Stimulated activated CD8-positive, alpha-beta memory T cell treated with anti-CD3 and anti-CD28 coated beads, Interleukin-15, amount 100 ng/mL, for 48 hours (primary cell): Measurements from ENCODE around the gene GALNT5.
"Not testable (repeated sequence)": the region's sequence is repeated elsewhere in the genome, so short reads cannot be mapped to it uniquely, and the experiment has no call there.

Experiments
- DNase-seq, 2 donors: peaks; one replicate each; pipeline ENCODE4 v3.0.0-alpha.2; 2020; ENCODE audit warnings: low read depth in 2 of 2

Gene GALNT5

DNA sequence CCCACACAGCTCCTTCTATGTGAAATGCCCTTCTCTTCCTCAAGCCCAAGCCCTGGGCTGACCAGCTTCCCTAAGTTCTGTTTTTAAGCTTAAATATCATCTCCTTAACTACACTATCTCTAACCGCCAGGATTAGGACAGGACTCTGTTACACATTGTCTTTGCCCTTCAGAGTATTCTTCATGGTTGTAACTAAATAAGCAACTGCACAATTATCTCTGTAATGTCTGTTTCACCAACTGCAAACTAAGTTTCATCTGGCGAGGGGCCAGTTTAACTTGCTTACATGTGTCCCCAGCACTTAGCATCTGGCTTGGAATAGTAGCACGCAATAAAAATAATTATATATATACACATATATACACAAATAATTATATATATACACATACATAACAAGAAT, 69.2 kb downstream of the GALNT5 start:
- DNase-seq = no peak

DNA sequence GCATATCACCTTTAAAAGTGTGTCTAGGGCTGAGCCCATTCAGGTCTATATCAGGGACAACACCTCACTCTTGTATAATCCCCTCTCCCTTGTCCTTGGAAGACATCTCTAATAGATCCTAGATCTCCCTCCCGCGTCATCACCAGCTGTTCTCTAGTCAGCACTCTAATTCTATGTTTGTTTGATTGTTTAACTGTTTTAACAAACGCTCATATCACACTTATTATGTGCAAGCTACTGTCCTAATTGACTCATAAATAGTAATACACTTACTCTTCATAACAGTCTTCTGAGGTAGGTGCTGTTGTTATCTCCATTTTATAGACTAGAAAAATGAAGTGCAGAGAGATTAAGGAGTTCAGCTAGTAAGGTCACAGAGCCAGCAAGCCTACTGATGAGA, 69.7 kb downstream of the GALNT5 start:
- no peak for DNase-seq

DNA sequence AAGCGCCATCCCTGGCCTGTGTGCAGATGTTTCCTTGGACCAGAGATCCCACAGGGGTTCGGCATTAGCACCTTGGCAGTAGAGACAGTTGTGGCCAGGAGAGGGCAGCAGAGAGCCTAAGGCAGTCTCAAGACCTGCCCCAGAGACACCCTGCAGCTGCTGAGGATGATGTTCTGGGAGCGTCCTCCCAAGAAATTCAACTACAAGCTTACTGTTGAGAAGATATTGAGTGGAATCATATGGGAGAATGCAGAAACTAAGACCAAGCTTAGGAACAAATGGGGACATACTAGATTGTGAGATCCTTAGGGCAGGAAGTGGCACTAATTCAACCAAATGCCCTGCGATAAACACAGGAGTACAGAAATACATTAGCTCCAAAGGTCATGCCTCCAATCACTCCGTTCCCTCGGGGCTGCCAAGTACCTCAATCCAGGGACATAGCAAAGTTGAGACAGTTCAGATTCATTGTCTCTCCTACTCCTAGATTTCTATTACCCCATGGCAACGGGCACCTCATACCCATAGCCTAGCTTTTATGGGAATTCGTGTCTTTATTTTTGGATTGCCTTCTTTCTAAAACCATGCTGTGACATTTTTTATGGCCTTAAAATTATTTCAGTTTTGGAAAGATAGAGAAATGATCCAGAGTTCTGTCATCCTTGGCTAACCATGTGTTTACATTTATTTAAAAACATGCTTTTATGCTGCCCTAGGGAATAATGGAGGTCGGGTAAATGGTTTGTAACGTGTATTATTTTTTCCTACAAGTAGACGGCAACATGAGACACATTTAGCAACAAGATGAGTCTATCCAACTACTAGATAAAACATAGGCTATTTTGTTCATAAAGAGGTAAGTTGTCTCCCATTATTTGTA, 70.4 kb downstream of the GALNT5 start:
- DNase-seq = peak; percentile 71 to 73

DNA sequence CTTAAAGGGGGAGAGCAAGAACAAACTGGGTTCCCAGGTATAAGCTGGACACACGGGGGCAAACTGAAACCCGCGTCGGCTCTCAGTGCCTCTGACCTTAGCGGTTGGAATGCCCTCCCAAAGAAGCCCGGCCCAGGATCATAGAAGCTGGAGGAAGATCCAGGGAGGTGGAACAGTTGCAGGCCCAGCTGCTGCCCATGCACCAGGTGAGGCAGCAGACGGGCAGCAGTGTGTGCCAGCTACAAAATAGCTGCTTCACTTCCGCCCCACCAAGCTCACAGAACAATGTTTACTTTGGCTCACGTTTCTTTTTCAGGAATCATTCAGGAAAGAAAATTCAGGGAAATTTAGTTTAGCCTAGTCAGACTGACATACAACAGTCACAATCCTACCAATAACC, 72.0 kb downstream of the GALNT5 start:
- no peak for DNase-seq

DNA sequence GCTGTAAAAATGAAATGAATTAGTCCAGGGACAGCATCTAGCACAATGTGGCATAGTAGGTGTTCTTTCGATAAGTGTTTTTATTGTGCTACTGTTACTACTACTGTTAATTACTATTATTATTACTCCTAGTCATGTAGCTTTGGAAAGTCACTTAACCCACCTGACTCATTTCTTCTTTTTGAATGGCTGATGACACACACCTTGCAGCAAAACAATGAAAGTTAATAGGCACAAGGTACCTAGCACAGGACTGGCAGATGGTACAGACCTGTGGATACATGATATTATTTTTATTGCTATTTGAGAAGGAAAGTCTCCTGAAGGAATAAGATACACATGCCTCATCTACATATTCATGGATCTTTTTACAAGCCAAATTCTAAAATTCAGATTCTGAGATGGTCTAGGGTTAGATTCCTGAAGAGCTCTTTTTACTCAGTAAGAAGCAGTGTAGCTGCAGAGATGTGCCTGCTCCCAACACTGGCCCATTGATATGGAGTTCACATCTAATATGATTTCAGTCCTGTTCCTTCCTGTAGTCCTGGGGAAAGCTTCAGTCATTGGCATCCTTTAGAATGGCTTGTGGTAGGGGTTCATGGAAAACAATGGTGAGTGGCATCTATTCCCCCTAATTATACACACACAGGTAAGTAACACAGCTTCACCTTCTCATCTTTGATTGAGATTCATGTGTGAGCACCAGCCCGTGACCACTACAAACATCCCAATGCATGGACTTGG, 76.0 kb downstream of the GALNT5 start:
- no peak for DNase-seq

DNA sequence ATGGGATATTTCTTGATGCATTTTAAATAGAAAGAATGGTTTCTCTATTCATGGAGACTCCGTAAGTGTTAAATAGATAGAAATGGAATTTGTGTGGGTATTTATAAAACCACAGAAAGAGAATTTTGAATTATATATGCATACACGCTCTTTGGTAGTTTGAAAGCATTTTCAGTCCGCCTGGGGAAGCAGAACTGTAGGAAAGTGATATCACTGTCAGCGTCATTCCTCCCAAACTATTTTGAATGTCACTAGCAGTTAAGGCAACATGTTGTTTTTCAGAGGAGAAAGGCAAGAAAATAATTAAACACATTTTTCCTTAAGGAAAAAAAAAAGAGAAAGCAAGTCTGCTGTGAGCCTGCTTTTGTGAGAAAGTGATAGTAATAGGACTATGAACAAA, 76.8 kb downstream of the GALNT5 start:
- DNase-seq = no peak

DNA sequence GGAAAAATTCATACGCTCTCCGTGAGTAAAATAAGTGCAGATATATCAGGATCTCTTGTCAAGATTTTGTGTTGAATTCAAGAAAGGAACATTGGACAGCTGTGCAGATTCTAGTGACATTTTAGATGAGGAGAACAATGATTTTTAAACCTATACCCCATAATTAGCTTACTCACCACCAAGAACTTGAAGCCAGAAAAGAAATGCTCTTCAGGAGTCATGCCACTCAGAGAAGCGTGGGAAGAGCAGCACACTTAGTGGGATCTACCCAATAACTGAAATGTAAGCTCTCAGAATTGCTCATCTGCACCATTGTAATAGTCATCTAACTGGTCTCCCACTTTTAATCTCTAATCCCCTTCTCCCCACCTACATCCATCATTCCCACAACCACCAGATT, 77.3 kb downstream of the GALNT5 start:
- no peak for DNase-seq

DNA sequence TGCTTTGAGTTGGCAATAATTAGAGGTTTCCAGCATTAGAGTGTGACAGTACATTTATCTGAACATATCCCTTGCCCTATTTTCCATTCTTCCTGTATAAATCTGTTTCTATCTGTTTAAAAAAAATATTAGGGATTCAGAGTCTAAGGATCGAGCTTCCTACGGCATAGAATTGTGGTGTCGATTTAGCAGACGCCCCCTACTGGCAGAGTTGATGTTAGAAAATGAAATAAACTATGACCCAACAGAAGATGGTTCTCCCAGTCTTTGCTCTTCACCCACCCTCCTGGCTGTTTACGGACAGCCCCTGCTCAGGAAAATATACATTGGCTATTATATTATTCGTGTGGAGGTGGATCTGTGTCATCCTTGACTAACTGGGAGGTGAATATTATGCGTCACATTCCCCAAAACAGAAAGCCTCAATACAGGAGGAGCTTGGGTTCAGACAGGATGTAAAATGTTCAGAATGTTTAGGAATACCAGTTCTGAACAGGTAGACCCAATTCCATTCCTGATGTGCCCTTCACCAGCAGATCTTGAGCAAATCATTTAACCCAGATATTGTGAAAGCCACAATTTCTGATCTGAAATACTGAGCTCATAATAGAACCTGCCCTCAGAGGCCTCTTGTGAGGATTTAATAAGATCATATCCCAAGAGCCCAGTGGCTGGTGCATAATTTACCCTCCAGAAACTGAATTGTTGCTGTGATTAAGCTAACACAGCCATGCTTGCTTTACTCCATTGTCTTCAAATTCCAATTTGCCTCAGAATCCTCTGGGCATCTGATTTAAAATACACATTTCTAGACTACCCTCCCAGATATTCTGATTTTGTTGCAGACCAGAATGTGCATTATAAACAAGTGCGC, 78.9 kb downstream of the GALNT5 start:
- DNase-seq = no peak

DNA sequence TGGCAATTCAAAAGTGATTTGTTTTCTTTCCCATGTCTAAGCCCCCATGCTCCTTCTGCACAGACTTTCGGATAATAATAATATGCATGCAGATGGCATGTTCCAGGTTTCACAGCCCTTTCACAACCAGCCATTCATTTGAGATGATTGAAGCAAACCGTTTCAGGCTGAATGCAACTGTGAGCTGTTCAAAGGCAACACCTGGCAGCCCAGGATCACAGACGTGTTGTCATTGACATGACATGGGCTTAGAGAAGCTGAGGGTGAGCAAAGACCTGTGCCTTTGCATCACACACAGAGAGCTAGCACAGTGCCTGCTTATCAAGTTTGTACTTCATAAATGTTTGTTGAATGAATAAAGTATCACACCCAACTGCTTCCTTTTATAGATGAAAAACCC, 80.5 kb downstream of the GALNT5 start:
- DNase-seq = no peak

DNA sequence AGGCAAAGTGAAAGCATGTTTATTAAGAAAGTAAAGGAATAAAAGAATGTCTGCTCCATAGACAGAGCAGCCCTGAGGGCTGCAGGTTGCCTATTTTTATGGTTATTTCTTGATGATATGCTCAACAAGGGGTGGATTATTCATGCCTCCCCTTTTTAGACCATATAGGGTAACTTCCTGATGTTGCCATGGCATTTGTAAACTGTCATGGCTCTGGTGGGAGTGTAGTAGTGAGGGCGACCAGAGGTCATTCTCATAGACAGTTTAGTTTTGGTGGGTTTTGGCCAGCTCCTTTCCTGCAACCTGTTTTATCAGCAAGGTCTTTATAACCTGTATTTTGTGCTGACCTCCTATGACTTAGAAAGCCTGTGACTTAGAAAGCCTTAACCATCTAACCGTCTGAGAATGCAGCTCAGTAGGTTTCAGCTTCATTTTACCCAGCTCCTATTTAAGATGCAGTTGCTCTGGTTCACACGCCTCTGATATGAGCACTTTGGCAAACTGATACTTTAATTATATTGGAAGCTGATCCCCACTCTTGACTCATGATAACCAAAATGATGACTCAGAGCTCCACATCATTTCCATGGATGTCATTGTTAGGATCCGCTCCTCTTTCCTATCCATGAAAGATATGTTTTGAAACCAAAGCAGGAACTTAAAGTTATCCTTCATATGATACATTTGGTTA, 82.6 kb downstream of the GALNT5 start:
- no peak for DNase-seq

DNA sequence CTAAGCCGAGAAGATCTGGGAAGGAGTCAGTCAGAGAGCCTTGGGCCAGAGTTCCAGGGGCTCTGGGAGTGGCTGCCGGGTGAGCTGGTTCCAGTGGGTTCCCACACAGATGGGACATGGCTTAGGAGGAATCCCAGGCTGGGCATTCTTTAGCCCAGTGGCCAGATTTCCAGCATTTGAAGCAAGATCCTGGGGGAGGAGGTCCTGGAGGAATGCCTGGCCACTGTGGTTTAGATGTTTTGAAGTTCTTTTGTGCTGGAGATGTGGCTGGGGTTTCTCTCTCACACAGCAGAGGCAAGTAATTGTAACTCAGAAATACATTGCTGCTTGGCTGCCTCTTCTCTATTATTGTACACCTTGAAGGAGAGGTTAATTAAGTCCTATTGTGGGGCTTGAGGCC, 83.9 kb downstream of the GALNT5 start:
- DNase-seq = not testable (repeated sequence)

DNA sequence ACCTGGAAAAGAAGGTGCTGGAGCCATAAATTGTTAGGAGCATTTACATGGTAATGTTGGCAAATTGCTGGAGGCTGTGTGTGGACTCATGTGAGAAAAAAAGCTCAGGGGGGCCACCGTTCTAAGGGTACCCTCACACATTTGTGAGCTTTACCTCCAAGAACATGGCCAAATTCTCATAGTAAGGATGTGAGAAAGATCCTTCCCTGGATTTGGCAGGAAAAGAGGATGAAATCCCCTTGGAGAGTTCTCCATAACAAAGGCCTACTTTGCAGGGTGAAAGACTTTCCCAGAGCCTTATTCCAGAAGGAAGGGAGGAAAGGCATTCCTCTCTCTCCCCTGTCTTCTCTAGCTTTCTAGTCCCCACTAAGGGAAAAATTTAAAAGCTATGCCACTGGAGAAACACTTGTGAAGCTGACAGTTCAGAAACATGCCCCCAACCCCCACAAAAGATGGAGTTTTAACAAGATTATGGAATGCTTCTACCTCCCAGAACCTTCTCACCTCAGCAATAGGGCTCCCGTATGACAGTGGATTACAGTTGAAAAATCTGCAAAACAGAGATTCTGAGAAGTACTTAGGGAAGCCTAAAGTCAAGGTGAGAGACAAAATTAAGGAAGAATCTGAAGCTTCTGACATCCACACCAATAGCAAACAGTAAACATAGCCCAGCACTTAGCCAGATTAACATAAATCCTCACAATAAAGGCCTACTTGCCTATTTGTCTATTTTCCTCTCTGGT, 88.3 kb downstream of the GALNT5 start:
- DNase-seq = no peak

DNA sequence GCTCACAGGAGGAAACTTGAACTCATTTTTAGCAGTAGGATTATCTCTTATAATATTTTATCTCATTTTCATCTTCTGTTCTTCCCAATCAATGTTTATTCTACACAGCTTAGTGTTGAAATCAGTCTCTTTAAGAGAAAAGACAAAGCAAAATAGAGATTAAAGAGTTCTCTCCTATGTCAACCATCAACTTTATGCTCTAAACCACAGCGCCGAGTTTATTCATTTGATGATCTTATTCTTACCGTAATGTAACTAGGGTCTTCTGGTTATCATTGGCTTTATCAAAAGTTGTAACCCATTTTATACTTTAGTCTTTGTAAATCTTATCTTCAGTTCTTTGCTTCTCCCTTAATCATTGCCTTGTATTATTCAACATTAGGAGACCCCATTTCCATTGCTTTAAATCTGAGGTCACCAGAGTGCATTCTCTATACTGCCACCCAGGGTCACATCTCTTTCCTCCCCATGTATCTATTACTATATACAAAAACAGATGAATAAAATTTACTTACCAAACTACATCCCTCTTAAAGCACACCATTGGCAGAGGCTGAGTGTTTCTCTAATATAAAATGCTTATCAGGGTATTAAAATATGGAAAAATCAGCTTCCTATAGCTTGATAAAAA, 90.9 kb downstream of the GALNT5 start:
- DNase-seq = no peak

DNA sequence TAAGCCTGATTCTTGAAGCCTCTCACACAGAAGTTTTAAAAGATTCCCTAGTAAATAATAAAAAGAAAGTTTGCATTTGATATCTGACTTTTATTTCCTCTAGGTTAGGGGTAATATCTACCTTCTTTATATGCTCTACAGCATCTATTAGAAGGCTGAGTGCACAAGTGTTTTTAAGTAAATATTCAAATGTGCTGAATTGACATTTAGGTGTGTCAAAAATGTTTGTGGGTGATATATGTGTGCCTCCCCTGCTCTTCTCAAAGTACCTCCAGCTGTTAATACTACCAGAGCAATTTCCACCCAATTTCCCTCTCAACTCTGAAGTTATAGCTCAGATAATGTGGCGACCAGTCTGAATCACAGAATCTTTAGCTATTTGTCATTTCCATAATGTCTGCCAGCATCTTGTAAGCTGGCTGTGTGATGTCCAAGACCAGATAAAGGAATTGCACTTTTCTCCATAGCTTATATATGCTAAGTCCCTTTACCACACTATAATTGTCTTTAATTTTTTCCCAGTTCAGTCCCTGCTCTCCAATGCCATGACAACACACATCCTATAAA, 92.5 kb downstream of the GALNT5 start:
- no peak for DNase-seq

DNA sequence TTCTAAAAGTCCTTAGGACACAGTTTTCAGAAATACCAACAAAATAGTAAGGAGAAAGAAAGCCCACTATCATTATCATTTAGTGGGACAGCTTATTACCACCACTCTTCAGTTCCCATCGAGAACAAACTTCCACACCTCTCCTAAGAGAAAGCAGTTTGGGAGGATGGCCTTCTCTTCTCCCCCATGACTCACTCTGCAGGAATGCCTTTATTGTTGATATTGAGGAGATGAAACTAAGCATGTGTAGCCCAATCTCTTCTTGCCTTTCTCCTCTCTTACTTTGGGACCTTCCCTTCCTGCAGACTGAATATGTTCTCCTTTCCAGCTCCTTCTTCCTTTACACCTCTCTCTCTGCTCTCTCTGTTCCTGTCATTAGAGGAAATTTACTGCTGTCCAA, 98.1 kb downstream of the GALNT5 start:
- no peak for DNase-seq

DNA sequence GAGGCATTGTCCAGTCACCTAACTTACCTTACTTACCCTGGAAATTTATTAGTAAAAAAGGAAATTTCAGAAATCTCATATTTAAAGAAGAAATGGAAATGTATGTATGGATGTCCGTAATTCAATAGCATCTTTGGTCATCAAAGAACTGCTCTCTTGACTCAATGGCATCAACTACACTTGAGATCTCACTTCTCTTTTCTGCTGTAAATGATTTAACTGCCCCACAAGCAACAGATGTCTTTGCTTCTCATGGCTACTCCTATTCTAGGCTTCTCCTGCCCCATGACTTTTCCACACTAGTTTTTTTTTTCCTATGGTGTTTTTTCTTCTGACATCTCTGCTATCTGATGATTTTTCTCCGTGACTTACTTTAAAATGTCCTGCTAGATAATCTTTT, 102.1 kb downstream of the GALNT5 start:
- DNase-seq = no peak

DNA sequence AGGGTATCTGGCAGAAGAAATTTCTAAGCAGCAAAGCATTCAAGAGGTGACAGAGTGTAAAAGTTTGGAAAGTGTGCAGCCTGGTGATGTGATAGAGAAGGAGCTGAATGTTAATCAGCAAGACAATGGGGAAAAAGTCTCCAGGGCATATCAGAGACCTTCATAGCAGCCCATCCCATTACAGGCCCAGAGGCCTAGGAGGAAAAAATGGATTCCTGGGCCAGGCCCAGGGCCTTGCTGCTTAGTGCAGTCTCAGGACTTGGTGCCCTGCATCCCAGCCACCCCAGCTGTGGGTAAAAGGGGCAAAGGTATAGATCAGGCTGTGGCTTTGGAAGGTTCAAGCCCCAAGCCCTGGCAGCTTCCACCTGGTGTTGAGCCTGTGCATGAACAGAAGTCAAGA, 104.0 kb downstream of the GALNT5 start:
- DNase-seq = no peak

DNA sequence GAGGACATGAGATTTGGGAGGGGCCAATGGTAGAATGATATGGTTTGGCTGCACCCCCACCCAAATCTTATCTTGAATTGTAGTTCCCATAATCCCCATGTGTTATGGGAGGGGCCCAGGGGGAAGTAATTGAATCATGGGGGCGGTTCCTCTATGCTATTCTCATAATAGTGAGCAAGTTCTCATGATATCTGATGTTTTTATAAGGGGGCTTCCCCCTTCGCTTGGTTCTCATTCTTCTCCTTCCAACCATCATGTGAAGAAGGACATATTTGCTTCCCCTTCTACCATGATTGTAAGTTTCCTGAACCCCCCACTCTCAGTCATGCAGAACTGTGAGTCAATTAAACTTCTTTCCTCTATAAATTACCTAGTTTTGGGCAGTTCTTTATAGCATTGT, 105.1 kb downstream of the GALNT5 start:
- DNase-seq = no peak

DNA sequence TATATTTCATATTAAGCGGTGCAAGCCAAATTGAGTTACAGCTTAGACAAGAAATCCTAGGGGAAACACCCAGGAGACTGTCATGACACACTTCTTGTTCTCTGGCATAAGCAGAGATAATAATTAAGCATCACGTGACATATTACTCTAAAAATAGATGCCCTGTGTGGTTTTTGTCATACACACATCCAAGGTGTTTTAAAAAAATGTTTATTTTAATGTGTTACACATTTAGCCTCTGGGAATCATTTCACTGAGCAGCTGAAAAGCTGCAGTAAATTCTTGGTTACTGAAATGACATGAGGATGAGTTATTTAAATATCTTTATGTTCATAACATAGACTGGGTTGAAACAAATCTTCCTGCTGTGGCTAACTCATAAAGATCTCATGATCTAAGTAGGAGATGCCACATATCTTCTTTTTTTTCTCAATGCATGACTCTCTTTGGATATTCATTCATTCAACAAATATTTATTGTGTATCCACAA, 106.2 kb downstream of the GALNT5 start:
- DNase-seq = no peak
